Thyroid gland (tissue), 4 donors: ENCODE measurements around the gene TRIM17.

ENCODE experiments used
- CTCF ChIP-seq, 6 experiments: fragments of 200-600 bp in 3 of 6; fragments of 450-650 bp in 3 of 6; sonication (generic) in 3 of 6; IDR thresholded peaks; one replicate each; pipeline ENCODE4 v1.5.1; 2016 to 2019; ENCODE audit warnings: antibody characterized with exemption in 6 of 6, mild to moderate bottlenecking in 2 of 6, inconsistent platforms in 1 of 6, moderate library complexity in 1 of 6
- POLR2A ChIP-seq, 2 donors: fragments of 450-650 bp; IDR thresholded peaks; one replicate each; pipeline ENCODE4 v1.6.1; 2017; ENCODE audit warnings: antibody characterized with exemption in 2 of 2, mild to moderate bottlenecking in 2 of 2, moderate library complexity in 1 of 2

- TF ChIP-seq POLR2A (IDR thresholded peaks at IDR 0.05) (no peak), CTCF (IDR thresholded peaks at IDR 0.05) (no peak)
These were observed 13.6 kb upstream of the TRIM17 start for GRCh38 chr1:228430243-228430642.
